Measurements from ENCODE around the gene ANKRD18A. TPM values are rescaled to one million over a fixed set of nuclear protein-coding genes. Genes with fewer than 3 reads are reported as not detected.

Gene ANKRD18A
- total and polyA plus RNA-seq, 7 donors = under 0.01 to 1.4 (median 0.14) TPM

GRCh38 chr9:38641985-38642864 is 21.8 kb upstream of the ANKRD18A start:
- Histone ChIP-seq H3K27me3 (peaks cover 0 to 12% (median 0%) of the 10 kb centered on the region in 3 donors), H3K4me1 (no peaks in the 10 kb centered on the region), H3K9me3 (no peaks in the 10 kb centered on the region), H3K27ac (no peak overlapping the region), H3K4me3 (no peak overlapping the region), H3K36me3 (no peaks in the 10 kb centered on the region)
- 47 to 55% methylated on average over 12 of the region's 12 CpGs for WGBS, 2 donors
- no peak for TF ChIP-seq POLR2AphosphoS5 (IDR thresholded peaks at IDR 0.05)
- peak in 1 of 4 experiments; percentile 12 for TF ChIP-seq CTCF (IDR thresholded peaks at IDR 0.05)
- intact Hi-C loops (cut with DNase I) = no loop called here
- no peak for DNase-seq

- no peak overlapping the region for H3K27ac ChIP-seq
- intact Hi-C loops (cut with DNase I) = no loop called here
- H3K9me3 ChIP-seq = no peaks in the 10 kb centered on the region
- WGBS, 2 donors = 89 to 94% methylated on average over 9 of the region's 9 CpGs
- no peaks in the 10 kb centered on the region for H3K4me1 ChIP-seq
- TF ChIP-seq POLR2A (IDR thresholded peaks at IDR 0.05) (no peak), EP300 (IDR thresholded peaks at IDR 0.05) (no peak), CTCF (IDR thresholded peaks at IDR 0.05) (no peak), POLR2AphosphoS5 (IDR thresholded peaks at IDR 0.05) (no peak)
- peaks cover 0 to 18% (median 0%) of the 10 kb centered on the region in 3 donors for H3K27me3 ChIP-seq
- no peak overlapping the region for H3K4me3 ChIP-seq
- no peak for DNase-seq
- H3K36me3 ChIP-seq = no peaks in the 10 kb centered on the region
These were observed 20.7 kb upstream of the ANKRD18A start for GRCh38 chr9:38641142-38641541.

DNA sequence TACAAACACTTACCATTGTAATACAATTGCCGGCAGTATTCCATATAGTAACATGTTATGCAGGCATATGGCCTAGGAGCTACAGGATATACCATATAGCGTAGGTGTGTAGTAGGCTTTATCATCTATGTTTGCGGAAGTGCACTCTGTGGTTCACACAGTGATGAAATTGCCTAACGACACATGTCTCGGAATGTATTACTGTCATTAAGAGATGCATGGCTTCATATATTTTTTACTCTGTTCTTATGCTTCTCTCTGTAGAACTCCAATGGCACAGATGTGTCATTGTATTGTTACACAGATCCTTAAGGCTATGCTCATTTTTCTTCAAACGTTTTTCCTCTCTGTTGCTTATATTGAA is 19.2 kb upstream of the ANKRD18A start:
- intact Hi-C loops (cut with DNase I) = no loop called here
- DNase-seq = no peak
- Histone ChIP-seq H3K27me3 (peaks cover 0 to 18% (median 0%) of the 10 kb centered on the region in 3 donors), H3K4me1 (no peaks in the 10 kb centered on the region), H3K9me3 (no peaks in the 10 kb centered on the region), H3K4me3 (no peak overlapping the region), H3K27ac (no peak overlapping the region), H3K36me3 (no peaks in the 10 kb centered on the region)
- no peak for TF ChIP-seq POLR2A (IDR thresholded peaks at IDR 0.05)
- no peak for TF ChIP-seq POLR2AphosphoS5 (IDR thresholded peaks at IDR 0.05)
- no peak for TF ChIP-seq CTCF (IDR thresholded peaks at IDR 0.05)
- TF ChIP-seq EP300 (IDR thresholded peaks at IDR 0.05) = no peak
- WGBS, 2 donors = 87 to 88% methylated on average over 6 of the region's 6 CpGs

- H3K27me3 ChIP-seq = peaks cover 0 to 18% (median 0%) of the 10 kb centered on the region in 3 donors
- H3K4me1 ChIP-seq = no peaks in the 10 kb centered on the region
- DNase-seq = no peak
- H3K27ac ChIP-seq = no peak overlapping the region
- TF ChIP-seq EP300 (IDR thresholded peaks at IDR 0.05) (no peak), CTCF (IDR thresholded peaks at IDR 0.05) (no peak), POLR2AphosphoS5 (IDR thresholded peaks at IDR 0.05) (no peak), POLR2A (IDR thresholded peaks at IDR 0.05) (no peak)
- intact Hi-C loops (cut with DNase I) = no loop called here
- 81 to 88% methylated on average over 6 of the region's 6 CpGs for WGBS, 2 donors
- no peaks in the 10 kb centered on the region for H3K36me3 ChIP-seq
- no peaks in the 10 kb centered on the region for H3K9me3 ChIP-seq
- no peak overlapping the region for H3K4me3 ChIP-seq
These were observed 18.6 kb upstream of the ANKRD18A start for GRCh38 chr9:38638881-38639576.
